Fibroblast of skin of left quadriceps (primary cell): Measurements from ENCODE around the gene NTF4.
"Not testable (repeated sequence)": the region's sequence is repeated elsewhere in the genome, so short reads cannot be mapped to it uniquely, and the experiment has no call there.

Experiments
- DNase-seq, 2 experiments: peaks; one replicate each; pipeline ENCODE4 v3.0.0-alpha.2; 2013; ENCODE audit warnings: low read depth in 2 of 2

NTF4 gene

DNA sequence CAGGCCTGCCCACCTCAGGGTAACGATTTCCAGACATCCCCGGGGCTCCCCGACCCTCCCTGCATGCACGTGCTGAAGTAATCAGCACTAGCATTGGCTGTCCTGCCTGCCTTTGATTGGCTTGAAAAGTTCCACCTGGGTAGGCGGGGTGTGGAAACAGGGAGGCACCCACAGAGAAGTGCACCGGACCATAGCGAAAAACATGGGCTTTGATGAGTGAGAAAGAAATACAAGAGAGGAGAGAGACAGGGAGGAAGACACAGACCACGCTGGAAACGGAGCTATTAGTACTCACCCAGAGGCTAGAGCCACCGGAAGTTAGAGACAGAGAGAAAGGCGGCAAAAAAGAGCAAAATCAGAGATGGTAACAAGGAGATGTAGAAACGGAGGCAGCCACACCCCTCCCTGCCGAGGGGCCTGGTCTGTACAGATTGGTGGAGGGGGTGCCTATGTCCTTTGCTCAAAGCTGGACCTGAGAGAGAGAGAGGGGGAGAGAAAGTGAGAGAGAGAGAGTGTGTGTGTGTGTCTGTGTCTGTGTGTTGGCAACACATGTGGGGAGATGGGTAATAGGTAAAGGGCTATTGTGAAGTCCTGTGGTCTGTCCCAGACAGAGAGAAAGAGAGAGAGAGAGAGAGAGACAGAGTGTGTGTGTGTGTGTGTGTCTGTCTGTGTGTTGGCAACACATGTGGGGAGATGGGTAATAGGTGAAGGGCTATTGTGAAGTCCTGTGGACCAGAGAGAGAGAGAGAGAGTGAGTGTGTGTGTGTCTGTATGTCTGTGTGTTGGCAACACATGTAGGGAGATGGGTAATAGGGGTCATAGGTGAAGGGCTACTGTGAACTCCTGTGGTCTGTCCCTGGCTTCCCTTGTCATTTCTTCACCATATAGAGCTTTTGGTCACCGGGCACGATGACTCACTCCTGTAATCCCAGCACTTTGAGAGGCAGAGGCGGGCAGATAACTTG, 43.4 kb downstream of the NTF4 start:
- DNase-seq = no peak

DNA sequence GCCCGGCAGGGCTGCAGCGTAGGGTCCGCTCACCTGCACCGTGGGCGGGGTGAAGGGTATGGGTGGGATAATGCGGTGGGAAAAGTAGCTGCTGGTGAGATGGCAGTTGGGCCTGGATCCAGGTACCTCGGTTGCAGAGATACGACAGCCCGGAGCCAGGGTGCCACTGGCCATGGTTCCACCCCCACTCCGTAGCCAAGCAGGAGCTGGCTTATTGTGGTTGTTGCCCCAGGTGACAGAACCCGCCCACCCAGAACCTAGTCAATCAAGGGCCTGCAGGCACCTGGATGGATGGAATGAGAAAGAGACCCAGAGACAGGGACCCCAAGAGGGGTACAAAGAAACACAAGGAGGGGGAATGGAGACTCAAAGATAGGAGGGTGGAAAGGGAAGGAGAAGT, 44.3 kb downstream of the NTF4 start:
- DNase-seq = no peak

DNA sequence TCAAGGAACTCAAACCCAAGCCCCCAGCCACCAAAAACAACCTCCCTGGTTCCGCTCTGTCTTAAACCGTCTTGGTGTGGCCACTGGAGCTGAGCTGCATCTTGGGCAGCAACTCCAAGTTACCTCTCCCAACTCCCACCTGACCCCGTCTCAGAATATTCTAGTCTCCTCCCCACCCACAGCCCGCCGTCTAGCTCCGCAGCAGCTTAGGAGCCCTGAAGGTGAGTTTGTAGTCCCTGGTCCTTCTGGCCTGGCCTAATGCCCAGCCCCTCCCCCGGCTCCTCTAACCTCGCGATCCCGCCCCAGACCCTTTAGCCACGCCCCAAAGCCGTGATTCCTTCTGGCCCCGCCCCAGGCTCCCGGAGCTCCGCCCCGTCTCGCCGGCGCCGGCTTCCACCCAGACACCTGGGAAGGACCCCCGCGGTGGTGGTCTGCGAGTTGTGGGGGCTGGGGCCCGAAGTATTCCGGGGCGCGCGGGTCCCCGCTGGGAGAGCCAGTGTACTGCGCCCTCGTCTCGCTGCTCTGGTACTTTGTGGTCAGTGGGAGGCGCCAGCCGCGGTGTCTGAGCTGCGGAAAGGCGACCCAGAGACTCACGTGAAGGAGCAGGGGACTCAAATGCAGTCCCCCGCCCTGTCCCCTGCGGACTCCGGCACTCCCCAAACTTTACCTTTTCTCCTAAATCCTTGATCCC, 45.2 kb downstream of the NTF4 start:
- no peak for DNase-seq

DNA sequence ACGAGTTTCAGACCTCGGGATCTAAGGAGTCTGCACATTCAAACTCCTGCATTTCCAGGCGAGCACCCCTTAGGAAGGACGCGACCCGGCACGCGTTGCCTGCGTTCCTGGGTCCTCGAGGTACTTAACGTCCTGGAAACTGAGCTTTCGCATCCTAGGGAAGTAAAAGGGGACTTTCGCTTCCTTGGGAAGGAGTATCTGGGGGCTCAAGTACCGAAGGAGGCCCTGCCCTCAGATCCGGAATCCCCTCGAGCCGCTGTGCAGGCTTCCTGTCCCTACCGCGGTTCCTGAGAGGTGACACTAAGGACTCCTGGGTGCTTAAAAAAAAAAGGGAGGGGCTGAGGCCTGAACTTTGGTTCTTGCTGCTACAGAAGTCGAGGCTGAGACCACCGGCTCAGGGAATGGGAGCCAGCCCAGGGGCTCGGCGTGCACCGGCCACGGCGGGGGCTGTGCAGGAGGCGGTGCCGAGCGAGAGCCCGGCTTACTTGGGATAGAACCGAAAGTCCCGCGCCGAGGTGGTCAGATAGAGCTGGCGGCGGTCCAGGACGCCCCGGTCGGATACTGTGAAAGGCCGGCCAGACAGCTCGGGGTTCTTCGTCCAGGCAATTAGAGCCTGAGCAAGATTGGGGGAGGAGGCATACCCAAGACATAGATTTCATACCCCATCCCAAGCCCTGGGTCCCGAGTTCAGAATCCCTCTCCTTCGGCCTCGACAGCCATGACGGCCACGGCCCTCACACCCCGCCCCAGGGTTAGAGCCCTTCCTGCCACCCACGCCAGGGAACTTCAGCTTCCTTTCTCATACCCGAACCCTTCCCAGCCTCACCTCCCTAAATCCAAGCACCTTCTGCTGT, 46.0 kb downstream of the NTF4 start:
- DNase-seq = not testable (repeated sequence)

DNA sequence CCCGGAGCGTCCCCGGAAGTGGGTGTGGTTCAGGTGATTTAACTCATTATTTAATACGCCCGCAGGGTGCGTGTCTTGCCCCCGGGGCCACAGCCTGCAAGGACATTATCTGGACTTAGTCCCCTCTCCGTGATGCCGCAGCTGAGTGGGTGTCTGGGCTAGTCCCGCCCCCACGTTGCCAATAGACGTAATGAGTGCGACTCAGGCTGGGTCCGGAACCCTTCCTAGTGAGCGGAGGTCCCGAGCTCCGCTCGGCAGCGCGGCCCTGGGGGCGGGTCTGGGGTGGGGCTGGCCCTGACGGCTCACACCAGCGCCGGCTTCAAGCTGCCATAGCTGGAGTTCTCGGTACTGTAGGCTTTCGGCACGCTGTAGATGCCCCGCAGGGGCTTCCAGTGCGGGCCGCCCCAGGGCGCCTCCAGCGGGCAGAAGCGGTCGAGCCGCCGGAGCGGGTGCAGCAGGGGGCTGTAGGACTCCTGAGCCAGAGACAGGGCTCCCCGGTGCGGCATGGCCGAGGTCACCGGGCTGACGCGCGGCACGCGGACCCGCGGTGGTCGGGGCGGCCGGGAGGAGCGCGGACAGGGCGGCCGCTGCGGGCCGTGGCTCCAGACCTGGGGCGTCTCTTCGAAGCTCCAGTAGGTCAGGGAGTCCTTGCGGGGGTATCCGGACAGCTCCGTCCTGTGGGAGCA, 46.8 kb downstream of the NTF4 start:
- DNase-seq = peak; percentile 26 to 27

DNA sequence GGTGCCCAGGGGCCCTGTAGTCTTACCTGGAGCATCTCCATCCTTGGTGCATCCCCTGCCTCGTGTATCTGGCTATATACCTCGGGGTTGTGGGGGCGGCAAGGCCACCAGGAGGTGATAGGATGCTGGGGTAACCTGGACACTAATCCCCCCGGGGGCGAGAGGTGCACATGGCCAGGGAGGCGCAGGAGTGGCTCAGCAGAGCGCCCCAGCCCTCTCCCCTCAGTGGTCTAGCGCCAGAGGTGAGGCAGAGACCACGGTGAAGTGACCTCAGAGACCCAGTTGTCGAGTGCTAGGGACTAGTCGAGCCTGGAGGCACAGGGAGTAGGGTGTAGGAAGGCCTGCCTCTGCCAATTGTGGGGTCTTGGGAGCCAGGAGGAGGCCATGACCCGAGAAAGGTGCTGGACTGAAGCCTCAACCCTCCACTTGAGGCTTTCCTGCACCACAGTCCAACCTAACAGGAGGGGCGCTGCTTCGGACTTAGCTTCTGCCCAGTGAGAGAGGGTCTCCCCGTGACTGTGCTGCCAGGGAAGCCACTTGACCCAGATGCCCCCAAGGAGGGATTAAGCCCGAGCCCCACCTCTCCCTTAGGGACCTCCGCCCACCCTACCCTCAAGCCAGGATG, 47.5 kb downstream of the NTF4 start, which contains the start of gene LHB:
TSS of gene LHB (minus strand) at position 51 of the 625 bp plus-strand sequence. CDS start at position 41, 10 bp downstream.
- no peak for DNase-seq

DNA sequence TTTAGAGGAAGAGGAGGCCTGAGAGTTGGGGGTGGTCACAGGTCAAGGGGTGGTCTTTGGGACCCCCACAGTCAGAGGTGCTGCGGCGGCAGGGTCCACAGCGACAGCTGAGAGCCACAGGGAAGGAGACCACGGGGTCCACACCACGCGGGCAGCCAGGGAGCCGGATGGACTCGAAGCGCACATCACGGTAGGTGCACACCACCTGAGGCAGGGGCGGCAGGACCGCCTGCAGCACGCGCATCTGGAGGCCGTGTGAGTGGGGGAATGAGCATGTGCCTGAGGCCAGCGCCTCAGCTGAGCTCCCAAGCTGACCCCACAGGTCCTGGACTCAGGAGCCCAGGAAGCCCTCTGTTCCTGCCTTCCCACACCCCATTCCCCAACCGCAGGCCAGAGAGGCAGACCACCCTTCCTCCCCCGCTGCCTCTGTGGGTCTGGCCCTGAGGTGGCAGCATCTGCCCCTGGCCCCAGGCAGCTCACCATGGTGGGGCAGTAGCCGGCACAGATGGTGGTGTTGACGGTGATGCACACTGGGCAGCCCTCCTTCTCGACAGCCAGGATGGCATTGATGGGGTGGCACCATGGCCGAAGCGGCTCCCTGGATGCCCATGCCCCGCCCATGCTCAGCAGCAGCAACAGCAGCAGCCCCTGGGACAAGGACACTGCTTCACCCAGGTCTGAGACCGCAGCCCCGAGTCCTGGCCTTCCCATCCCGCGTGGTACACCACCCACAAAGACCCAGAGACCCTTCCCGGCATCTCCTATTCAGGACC, 48.4 kb downstream of the NTF4 start:
- DNase-seq = no peak

DNA sequence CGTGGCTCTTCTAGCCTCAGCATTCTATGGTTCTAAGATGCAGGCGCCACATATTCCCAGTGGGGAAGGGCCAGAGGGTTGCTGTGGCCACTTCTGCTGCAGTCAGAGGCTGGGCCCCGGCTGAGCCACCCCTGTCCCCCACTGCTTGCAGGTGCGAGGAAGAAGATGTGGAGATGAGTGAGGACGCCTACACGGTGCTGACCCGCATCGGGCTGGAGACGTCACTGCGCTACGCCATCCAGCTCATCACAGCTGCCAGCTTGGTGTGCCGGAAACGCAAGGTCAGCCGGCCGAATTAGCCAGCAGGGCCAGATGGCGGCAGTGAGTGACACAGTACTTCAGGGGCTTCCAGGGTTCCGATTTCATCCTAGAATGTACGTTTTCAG, 49.8 kb downstream of the NTF4 start:
- DNase-seq = no peak

DNA sequence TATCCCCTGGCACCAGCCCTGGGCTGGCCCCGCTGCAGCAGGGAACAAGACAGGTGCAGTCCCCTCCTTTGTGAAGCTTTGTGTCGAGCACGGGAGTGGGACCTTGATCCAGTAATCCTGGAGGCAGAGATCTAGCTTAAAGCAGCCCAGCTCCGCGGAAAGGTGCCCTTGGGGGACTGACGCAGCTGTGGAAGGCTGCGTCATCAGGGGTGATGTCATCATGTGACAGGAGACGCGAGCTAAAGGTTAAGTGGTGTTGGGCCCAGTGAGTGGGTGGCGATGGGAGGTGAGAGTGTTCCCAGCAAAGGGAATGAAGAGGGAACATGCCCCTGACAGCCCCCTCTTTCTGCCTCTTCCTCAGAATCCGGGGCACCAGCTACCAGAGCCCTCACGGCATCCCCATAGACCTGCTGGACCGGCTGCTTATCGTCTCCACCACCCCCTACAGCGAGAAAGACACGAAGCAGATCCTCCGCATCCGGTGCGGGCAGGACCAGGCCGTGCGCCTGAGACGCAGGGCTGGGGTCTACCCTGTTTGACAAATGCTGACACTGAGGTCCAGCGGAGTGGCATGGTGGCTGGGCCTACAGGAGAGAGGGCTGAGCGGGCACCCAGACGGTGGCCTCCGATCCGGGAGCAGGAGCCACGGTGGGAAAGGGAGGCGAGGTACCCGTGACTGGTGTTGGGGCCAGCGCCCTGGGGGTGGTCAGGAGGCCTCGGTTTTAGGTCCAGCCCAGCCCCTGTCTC, 50.3 kb downstream of the NTF4 start:
- DNase-seq = no peak

DNA sequence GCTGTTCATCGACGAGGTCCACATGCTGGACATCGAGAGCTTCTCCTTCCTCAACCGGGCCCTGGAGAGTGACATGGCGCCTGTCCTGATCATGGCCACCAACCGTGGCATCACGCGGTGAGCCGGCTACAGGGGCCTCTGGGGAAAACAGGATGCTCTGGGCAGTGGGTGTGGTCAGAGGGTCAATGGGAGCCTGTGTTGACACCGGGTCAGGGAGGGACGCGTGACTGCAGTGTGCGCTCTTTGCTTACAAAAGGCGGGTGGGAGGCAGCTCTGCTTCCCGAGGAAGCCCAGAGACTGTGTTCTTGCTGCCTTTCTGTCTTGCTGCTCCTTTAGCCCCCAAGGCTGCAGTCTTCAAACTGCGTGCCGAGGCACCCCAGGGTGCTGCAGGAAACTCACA, 53.4 kb downstream of the NTF4 start:
- no peak for DNase-seq
